Progenitor cell of endocrine pancreas (in vitro differentiated cells): ENCODE data around the gene KCNH1. TPM values are rescaled to one million over a fixed set of nuclear protein-coding genes. Genes with fewer than 3 reads are reported as not detected.

Experiments
- DNase-seq: peaks from one replicate; pipeline ENCODE4 v3.0.0; 2021; ENCODE audit warnings: low spot score; ENCODE audit not compliant: unreplicated experiment
- H3K27ac Mint-ChIP-seq: 2 replicates; pipeline ENCODE4 v1.8.0; 2021; ENCODE audit warnings: mild to moderate bottlenecking, moderate library complexity, mixed read lengths
- H3K27me3 Mint-ChIP-seq: 2 replicates; pipeline ENCODE4 v1.8.0; 2021; ENCODE audit warnings: mixed read lengths
- H3K36me3 Mint-ChIP-seq: 2 replicates; pipeline ENCODE4 v1.8.0; 2022; ENCODE audit warnings: mixed read lengths; ENCODE audit not compliant: insufficient read depth
- H3K4me1 Mint-ChIP-seq: 2 replicates; pipeline ENCODE4 v1.8.0; 2021; ENCODE audit warnings: low read depth, mixed read lengths
- H3K4me3 Mint-ChIP-seq: 2 replicates; pipeline ENCODE4 v1.8.0; 2021; ENCODE audit warnings: low read depth, mild to moderate bottlenecking, moderate library complexity, mixed read lengths
- H3K9me3 Mint-ChIP-seq: 2 replicates; pipeline ENCODE4 v1.8.0; 2021; ENCODE audit warnings: low read depth, mixed read lengths
- CTCF ChIP-seq: fragments of 200-600 bp; sonication (generic); IDR thresholded peaks from one replicate; pipeline ENCODE4 v1.5.0; 2021; ENCODE audit warnings: antibody characterized with exemption, mild to moderate bottlenecking; ENCODE audit not compliant: unreplicated experiment
- total RNA-seq: library from RNA; stranded (reverse); gene quantifications from 2 replicates; pipeline ENCODE4 v1.2.1, GENCODE V29; 2021

The KCNH1 gene
- total RNA-seq, 1 donor from 2014 or later = 0.38 TPM

DNA sequence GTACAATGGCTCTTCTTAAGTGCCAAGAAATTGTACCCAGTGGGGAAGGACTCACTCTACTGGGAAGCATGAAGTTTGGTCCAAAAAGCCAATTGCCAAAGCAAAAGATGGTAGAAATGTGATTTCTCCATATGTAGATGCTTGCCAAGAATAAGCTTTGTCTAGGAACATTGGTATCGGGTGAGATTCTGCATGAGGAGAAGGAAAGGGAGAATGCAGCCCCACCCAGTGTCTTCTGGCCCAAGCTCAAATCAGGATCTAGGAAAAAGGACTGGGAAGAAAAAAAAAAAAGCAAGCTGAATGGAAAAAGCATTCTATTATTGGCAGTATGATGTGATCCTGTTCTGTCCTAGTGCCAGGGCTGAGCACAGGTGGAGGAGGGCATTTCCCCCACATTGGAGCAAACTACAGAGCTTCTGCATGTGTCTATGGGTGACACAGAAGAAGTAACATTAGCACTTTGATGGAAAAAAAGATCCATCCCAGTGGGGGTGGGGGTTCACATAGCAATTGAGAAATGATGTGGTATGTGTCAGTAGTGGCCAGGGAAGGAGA, 226.6 kb downstream of the KCNH1 start:
- H3K27me3 Mint-ChIP-seq = peaks cover 8% of the 10 kb centered on the region
- peaks cover 4% of the 10 kb centered on the region for H3K4me1 Mint-ChIP-seq
- no peak for DNase-seq
- no peaks in the 10 kb centered on the region for H3K36me3 Mint-ChIP-seq
- no peak overlapping the region for H3K4me3 Mint-ChIP-seq
- H3K27ac Mint-ChIP-seq = no peak overlapping the region
- no peaks in the 10 kb centered on the region for H3K9me3 Mint-ChIP-seq
- TF ChIP-seq CTCF = no peak

- Mint-ChIP-seq H3K4me1 (no peaks in the 10 kb centered on the region), H3K9me3 (no peaks in the 10 kb centered on the region), H3K4me3 (no peak overlapping the region), H3K27ac (no peak overlapping the region), H3K27me3 (peaks cover 12% of the 10 kb centered on the region), H3K36me3 (no peaks in the 10 kb centered on the region)
- TF ChIP-seq CTCF = no peak
- DNase-seq = no peak
These were observed 227.9 kb downstream of the KCNH1 start for GRCh38 chr1:210905944-210906453.

GRCh38 chr1:210905365-210905904, 228.5 kb downstream of the KCNH1 start:
- no peaks in the 10 kb centered on the region for H3K36me3 Mint-ChIP-seq
- peaks cover 12% of the 10 kb centered on the region for H3K27me3 Mint-ChIP-seq
- no peaks in the 10 kb centered on the region for H3K4me1 Mint-ChIP-seq
- DNase-seq = no peak
- H3K27ac Mint-ChIP-seq = no peak overlapping the region
- H3K4me3 Mint-ChIP-seq = no peak overlapping the region
- no peak for TF ChIP-seq CTCF
- H3K9me3 Mint-ChIP-seq = no peaks in the 10 kb centered on the region

DNA sequence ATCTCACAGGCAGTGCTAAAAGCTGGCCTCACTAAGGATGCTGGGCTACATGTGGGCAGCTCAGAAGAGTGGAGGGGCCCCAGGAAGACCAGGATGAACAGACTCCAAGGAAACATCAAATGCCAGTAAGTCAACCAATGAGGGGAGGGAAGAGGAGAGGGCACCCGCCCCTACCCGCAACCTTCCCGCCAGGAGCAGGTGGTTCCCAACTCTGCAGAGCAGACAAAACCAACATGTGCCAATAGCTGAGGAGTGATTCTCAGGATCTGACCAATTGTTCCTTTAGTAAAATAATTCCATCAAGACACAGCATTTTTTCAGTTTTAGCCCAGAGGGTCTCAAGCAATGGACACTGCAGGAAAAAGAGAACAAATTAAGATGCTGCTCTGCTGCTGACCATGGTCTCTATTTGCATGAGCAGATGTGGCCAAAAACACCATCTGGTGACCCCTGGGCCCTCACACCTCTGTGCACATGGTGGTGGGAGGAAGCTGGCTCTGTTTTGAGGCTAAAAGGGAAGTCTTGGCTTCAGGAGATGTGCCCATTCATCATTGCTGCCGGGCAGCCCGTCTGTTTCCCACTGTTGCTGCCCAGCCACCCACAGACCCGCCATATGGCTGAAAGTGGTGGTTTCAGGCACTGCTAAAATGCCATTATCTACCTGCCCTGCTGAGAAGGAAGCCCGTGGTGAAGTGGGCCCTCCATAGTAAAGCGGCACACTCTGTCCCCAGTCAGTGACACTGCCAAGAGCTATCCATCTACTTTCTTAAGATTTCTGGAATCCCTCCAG, 231.8 kb downstream of the KCNH1 start:
- TF ChIP-seq CTCF = no peak
- no peak overlapping the region for H3K27ac Mint-ChIP-seq
- H3K9me3 Mint-ChIP-seq = no peaks in the 10 kb centered on the region
- no peak overlapping the region for H3K4me3 Mint-ChIP-seq
- H3K27me3 Mint-ChIP-seq = peaks cover 8% of the 10 kb centered on the region
- H3K4me1 Mint-ChIP-seq = peaks cover 6% of the 10 kb centered on the region
- no peaks in the 10 kb centered on the region for H3K36me3 Mint-ChIP-seq
- no peak for DNase-seq

GRCh38 chr1:210900820-210901219, 233.1 kb downstream of the KCNH1 start:
- H3K27ac Mint-ChIP-seq = no peak overlapping the region
- TF ChIP-seq CTCF = no peak
- no peaks in the 10 kb centered on the region for H3K36me3 Mint-ChIP-seq
- H3K4me1 Mint-ChIP-seq = peaks cover 6% of the 10 kb centered on the region
- no peak for DNase-seq
- no peak overlapping the region for H3K4me3 Mint-ChIP-seq
- H3K27me3 Mint-ChIP-seq = peaks cover 7% of the 10 kb centered on the region
- H3K9me3 Mint-ChIP-seq = no peaks in the 10 kb centered on the region
